ENCODE data around the gene ARHGEF40.
A peak's percentile ranks its signal among the peaks of the same experiment; 100 is the strongest.

Gene ARHGEF40

GRCh38 chr14:21084396-21084795 lies 14.3 kb downstream of the ARHGEF40 start:
- DNase-seq: no peak

GRCh38 chr14:21084998-21085853 lies 15.1 kb downstream of the ARHGEF40 start:
- no peak for DNase-seq

GRCh38 chr14:21086908-21087293 lies 16.8 kb downstream of the ARHGEF40 start:
- no peak for DNase-seq

GRCh38 chr14:21087294-21088091 lies 17.4 kb downstream of the ARHGEF40 start:
- DNase-seq: peak; percentile 52

- no peak for DNase-seq
Observed at GRCh38 chr14:21088687-21089086, 18.6 kb downstream of the ARHGEF40 start.

GRCh38 chr14:21089271-21089670 lies 19.2 kb downstream of the ARHGEF40 start:
- no peak for DNase-seq

- no peak for DNase-seq
Observed at GRCh38 chr14:21089877-21090193, 19.7 kb downstream of the ARHGEF40 start.

- DNase-seq: no peak
Observed at GRCh38 chr14:21090194-21090939, 20.3 kb downstream of the ARHGEF40 start.

GRCh38 chr14:21090940-21091663 lies 21.0 kb downstream of the ARHGEF40 start:
- no peak for DNase-seq

GRCh38 chr14:21091821-21092272 lies 21.7 kb downstream of the ARHGEF40 start:
- no peak for DNase-seq

GRCh38 chr14:21092273-21093011 lies 22.3 kb downstream of the ARHGEF40 start:
- DNase-seq: peak; percentile 88

GRCh38 chr14:21093018-21093417 lies 22.9 kb downstream of the ARHGEF40 start:
- no peak for DNase-seq

- DNase-seq: no peak
Observed at GRCh38 chr14:21093769-21094681, 23.9 kb downstream of the ARHGEF40 start.

- DNase-seq: no peak
Observed at GRCh38 chr14:21095430-21096205, 25.5 kb downstream of the ARHGEF40 start.

GRCh38 chr14:21096438-21096837 lies 26.3 kb downstream of the ARHGEF40 start:
- DNase-seq: no peak

- DNase-seq: no peak
Observed at GRCh38 chr14:21096978-21097635, 27.0 kb downstream of the ARHGEF40 start.

- no peak for DNase-seq
Observed at GRCh38 chr14:21097636-21098075, 27.6 kb downstream of the ARHGEF40 start.

GRCh38 chr14:21098076-21098891 lies 28.2 kb downstream of the ARHGEF40 start, which contains the start of gene ZNF219:
TSS of gene ZNF219 (minus strand) at chr14:21098655. CDS start at chr14:21093591, 5,064 bp downstream.
- no peak for DNase-seq

Data from stimulated activated CD4-positive, alpha-beta T cell treated with anti-CD3 and anti-CD28 coated beads, Interleukin-1b, Interleukin-23, amount 100 ng/mL, for 48 hours (primary cell).